B cell (primary cell): ENCODE measurements around the gene ZSWIM6. TPM values are rescaled to one million over a fixed set of nuclear protein-coding genes. Genes with fewer than 3 reads are reported as not detected.

ENCODE experiments used
- ATAC-seq: fragments of 200-7000 bp; cut with Tn5 transposase; one replicate; pipeline ENCODE4 v1.10.0; 2021; ENCODE audit warnings: low read depth, mild to moderate bottlenecking, moderate number of reproducible peaks, moderate library complexity
- CTCF ChIA-PET: fragments of 350-600 bp; sonication (Branson Sonifier 250); formaldehyde crosslinking; loops from one replicate; lab custom pipeline; 2021; ENCODE audit warnings: antibody characterized with exemption, inconsistent platforms; lab: Charles Lee
- POLR2A ChIA-PET: fragments of 350-600 bp; sonication (Branson Sonifier 250); formaldehyde crosslinking; loops from one replicate; lab custom pipeline; 2021; ENCODE audit warnings: antibody characterized with exemption; lab: Charles Lee
- DNase-seq: peaks from one replicate; pipeline ENCODE4 v3.0.0; 2013
- H2AFZ ChIP-seq: 2 replicates; pipeline ENCODE4 v1.6.1; 2012; ENCODE audit warnings: mild to moderate bottlenecking, low read depth, low read length; ENCODE audit not compliant: insufficient read depth, poor library complexity, severe bottlenecking
- H3K27ac ChIP-seq, 2 donors: 1 replicate in 1 of 2; 2 replicates in 1 of 2; pipeline ENCODE4 v1.5.1; 2012 to 2013; ENCODE audit warnings: low read length in 2 of 2, mild to moderate bottlenecking in 2 of 2, moderate library complexity in 1 of 2
- H3K27me3 ChIP-seq, 4 experiments: fragments of 200-600 bp in 1 of 4; sonication (generic) in 1 of 4; replicated peaks in 1 of 4; 1 replicate in 2 of 4; 2 replicates in 2 of 4; pipeline versions ENCODE4 v1.6.1 to v1.7.0; 2013 to 2016; ENCODE audit warnings: low read length in 3 of 4, mild to moderate bottlenecking in 2 of 4, mixed read lengths in 1 of 4, moderate library complexity in 1 of 4; ENCODE audit not compliant: insufficient read depth in 4 of 4, control insufficient read depth in 3 of 4; ENCODE audit errors: control extremely low read depth in 1 of 4
- H3K36me3 ChIP-seq, 2 experiments: replicated peaks in 1 of 2; 1 replicate in 1 of 2; 2 replicates in 1 of 2; pipeline versions ENCODE4 v1.6.1 to v1.7.1; 2013; ENCODE audit warnings: low read length in 1 of 2; ENCODE audit not compliant: insufficient read depth in 2 of 2, control insufficient read depth in 1 of 2; ENCODE audit errors: control extremely low read depth in 1 of 2, extremely low read depth in 1 of 2
- H3K4me1 ChIP-seq, 2 donors: fragments of 200-600 bp in 1 of 2; sonication (generic) in 1 of 2; 1 replicate in 1 of 2; 2 replicates in 1 of 2; pipeline versions ENCODE4 v1.5.1 to v1.6.1; 2013 to 2017; ENCODE audit warnings: low read length in 2 of 2; ENCODE audit not compliant: control insufficient read depth in 2 of 2, insufficient read depth in 2 of 2
- H3K4me2 ChIP-seq: replicated peaks from 2 replicates; pipeline ENCODE3; 2012; ENCODE audit warnings: mild to moderate bottlenecking, low read depth, low read length; ENCODE audit not compliant: poor library complexity, severe bottlenecking
- H3K4me3 ChIP-seq, 5 experiments: fragments of 200-600 bp in 1 of 5; sonication (generic) in 1 of 5; 1 replicate in 3 of 5; 2 replicates in 2 of 5; pipeline versions ENCODE4 v1.5.1 to v1.7.0; 2011 to 2016; ENCODE audit warnings: low read length in 4 of 5, mild to moderate bottlenecking in 4 of 5, low read depth in 2 of 5, control low read depth in 1 of 5, moderate library complexity in 1 of 5; ENCODE audit not compliant: insufficient read depth in 1 of 5; ENCODE audit errors: control extremely low read depth in 1 of 5, extremely low read depth in 1 of 5
- H3K79me2 ChIP-seq: fragments of 200-600 bp; sonication (generic); one replicate; pipeline ENCODE4 v1.6.0; 2016; ENCODE audit warnings: low read length; ENCODE audit not compliant: control insufficient read depth, insufficient read depth
- H3K9ac ChIP-seq: fragments of 200-600 bp; sonication (generic); 2 replicates; pipeline ENCODE4 v1.6.1; 2017; ENCODE audit warnings: mild to moderate bottlenecking, low read length, moderate library complexity
- H3K9me3 ChIP-seq, 3 donors: one replicate each; pipeline versions ENCODE4 v1.6.1 to v1.7.1; 2013; ENCODE audit warnings: low read length in 2 of 3; ENCODE audit not compliant: control insufficient read depth in 2 of 3, insufficient read depth in 1 of 3; ENCODE audit errors: control extremely low read depth in 1 of 3
- H4K20me1 ChIP-seq: 2 replicates; pipeline ENCODE4 v1.6.0; 2012; ENCODE audit warnings: mild to moderate bottlenecking, low read length; ENCODE audit not compliant: insufficient read depth, control insufficient read depth, poor library complexity, severe bottlenecking
- H3K27ac Mint-ChIP-seq: one replicate; pipeline ENCODE4 v1.8.0; 2021; ENCODE audit warnings: mixed read lengths
- H3K27me3 Mint-ChIP-seq: one replicate; pipeline ENCODE4 v1.8.0; 2021; ENCODE audit warnings: mixed read lengths
- H3K4me1 Mint-ChIP-seq: one replicate; pipeline ENCODE4 v1.8.0; 2021; ENCODE audit warnings: mixed read lengths
- H3K4me3 Mint-ChIP-seq: one replicate; pipeline ENCODE4 v1.8.0; 2021; ENCODE audit warnings: mixed read lengths
- H3K9me3 Mint-ChIP-seq: one replicate; pipeline ENCODE4 v1.8.0; 2022; ENCODE audit warnings: mixed read lengths; ENCODE audit not compliant: insufficient read depth
- CTCF ChIP-seq: fragments of 200-600 bp; IDR thresholded peaks from one replicate; pipeline ENCODE4 v1.8.0; 2022; ENCODE audit warnings: antibody characterized with exemption, mild to moderate bottlenecking
- EZH2 ChIP-seq: IDR thresholded peaks from 2 replicates; pipeline ENCODE4 v1.6.1; 2012; ENCODE audit warnings: borderline replicate concordance, low read depth, mild to moderate bottlenecking, moderate library complexity, low read length; ENCODE audit not compliant: insufficient read depth, poor library complexity, severe bottlenecking
- WGBS: methylation state at CpG from one replicate; pipeline ENCODE4 v1.1.5; 2013; ENCODE audit warnings: missing lambda C conversion rate; ENCODE audit not compliant: insufficient coverage; 5-methylcytosine and 5-hydroxymethylcytosine counted together
- intact Hi-C: fragments of 100-400 bp; cut with micrococcal nuclease; formaldehyde crosslinking; loops from one replicate; pipeline ENCODE4 v1.10.0; 2022
- polyA plus RNA-seq: library from polyadenylated mRNA; depleted of rRNA; stranded (reverse); fragments of >200 nt; gene quantifications from 2 replicates; pipeline ENCODE4 v1.2.3, GENCODE V29; 2012
- total RNA-seq, 2 donors: library from RNA; stranded (reverse); fragments of 120-200 nt in 1 of 2; gene quantifications; 1 replicate in 1 of 2; 2 replicates in 1 of 2; pipeline versions ENCODE4 v1.2.3 to v1.2.4, GENCODE V29; 2013 to 2022

The ZSWIM6 gene
- total and polyA plus RNA-seq, 2 donors (not counting 1 experiment from before 2014, with no cell fraction given) = 7.9 to 16.4 TPM

GRCh38 chr5:61344187-61344944 is 12.3 kb downstream of the ZSWIM6 start:
- Histone ChIP-seq H3K4me3 (no peak overlapping the region), H3K36me3 (no peaks in the 10 kb centered on the region), H3K4me1 (peaks cover 0 to 3% of the 10 kb centered on the region in 2 donors), H3K79me2 (peaks cover 93% of the 10 kb centered on the region), H3K27me3 (no peaks in the 10 kb centered on the region), H3K9me3 (no peaks in the 10 kb centered on the region), H3K4me2 (no peak overlapping the region), H2AFZ (no peak overlapping the region), H3K27ac (no peak overlapping the region), H4K20me1 (peaks cover 57% of the 10 kb centered on the region), H3K9ac (no peak overlapping the region)
- DNase-seq (no peak), ATAC-seq (no peak)
- ChIA-PET POLR2A (no interaction called here), CTCF (no interaction called here)
- intact Hi-C loops = no loop called here
- 100% methylated on average over 1 of the region's 6 CpGs for WGBS
- Mint-ChIP-seq H3K9me3 (no peaks in the 10 kb centered on the region), H3K27ac (no peak overlapping the region), H3K4me1 (peaks cover 41% of the 10 kb centered on the region), H3K4me3 (no peak overlapping the region), H3K27me3 (no peaks in the 10 kb centered on the region)
- TF ChIP-seq CTCF (no peak), EZH2 (no peak)

DNA sequence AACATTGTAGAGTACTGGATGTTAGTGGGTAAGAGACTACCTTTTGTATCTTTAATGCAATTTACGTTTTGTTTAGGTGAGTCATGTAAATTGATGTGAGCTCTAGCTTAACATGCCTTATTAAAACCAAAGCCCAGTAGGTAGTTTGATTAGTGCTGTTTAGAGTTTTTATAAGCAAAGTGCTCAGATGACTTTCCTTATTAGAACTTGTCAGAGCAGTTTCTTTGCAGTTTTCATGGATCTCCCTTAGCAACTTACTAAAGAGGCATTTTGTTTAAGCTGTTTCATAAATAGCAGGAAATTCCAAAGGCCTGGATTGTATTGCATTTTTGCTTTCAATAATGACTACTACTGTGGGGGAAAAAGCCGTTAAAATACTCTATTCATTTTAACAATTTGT is 14.5 kb downstream of the ZSWIM6 start:
- DNase-seq (no peak), ATAC-seq (no peak)
- Histone ChIP-seq H3K36me3 (no peaks in the 10 kb centered on the region), H3K4me2 (no peak overlapping the region), H4K20me1 (peaks cover 67% of the 10 kb centered on the region), H3K9ac (no peak overlapping the region), H3K9me3 (no peaks in the 10 kb centered on the region), H3K4me3 (no peak overlapping the region), H3K27ac (no peak overlapping the region), H3K79me2 (peaks cover 88% of the 10 kb centered on the region), H3K27me3 (no peaks in the 10 kb centered on the region), H2AFZ (no peak overlapping the region), H3K4me1 (peaks cover 3 to 6% of the 10 kb centered on the region in 2 donors)
- Mint-ChIP-seq H3K27me3 (no peaks in the 10 kb centered on the region), H3K4me1 (peaks cover 43% of the 10 kb centered on the region), H3K9me3 (no peaks in the 10 kb centered on the region), H3K27ac (no peak overlapping the region), H3K4me3 (no peak overlapping the region)
- intact Hi-C loops = no loop called here
- CTCF ChIA-PET = no interaction called here
- POLR2A ChIA-PET = interaction anchor here (1.2 kb wide), 1 partner anchor 15 kb away, joined by 5 read pairs; the partner anchor contains the start of gene ZSWIM6
- TF ChIP-seq EZH2 = no peak
- no peak for TF ChIP-seq CTCF
- no CpG with 5 or more reads among the region's 2 CpGs for WGBS
